ENCODE results near the gene TGFBR3L. TPM values are rescaled to one million over a fixed set of nuclear protein-coding genes. Genes with fewer than 3 reads are reported as not detected.

TGFBR3L gene
- total and polyA plus RNA-seq, 2 of the 13 experiments (the other 11 are each of a cell fraction or from before 2014, with no cell fraction given): 0.20 to 1.0 TPM

GRCh38 chr19:7919610-7920518 is 5.2 kb downstream of the TGFBR3L start, which contains the start of gene SNAPC2 (continued):
- peak; percentile 87; the same call in 1 of the 2 replicates for TF ChIP-seq ZNF772 (CRISPR knock-in tag; IDR thresholded peaks at IDR 0.05)
- TF ChIP-seq GABPA (IDR thresholded peaks at IDR 0.05; ENCODE audit: low read depth, low read length): no peak
- TF ChIP-seq GABPA (CRISPR knock-in tag; IDR thresholded peaks at IDR 0.05; ENCODE audit: low read depth): peak; percentile 72; the same call in 1 of the 2 replicates
- peak; percentile 92; the same call in 1 of the 2 replicates for TF ChIP-seq THAP9 (CRISPR knock-in tag; IDR thresholded peaks at IDR 0.05; ENCODE audit: borderline replicate concordance)
- TF ChIP-seq MZF1 (CRISPR knock-in tag; IDR thresholded peaks at IDR 0.05; ENCODE audit: borderline replicate concordance): no peak
- peak; percentile 65 for TF ChIP-seq MIER3 (CRISPR knock-in tag; IDR thresholded peaks at IDR 0.05; ENCODE audit: borderline replicate concordance)
- peak; percentile 55; the same call in 1 of the 2 replicates for TF ChIP-seq ZSCAN22 (CRISPR knock-in tag; IDR thresholded peaks at IDR 0.05)
- no peak for TF ChIP-seq ATF6 (CRISPR knock-in tag; conservative IDR thresholded peaks at IDR 0.05)
- no peak; the same call in 1 of the 2 replicates for TF ChIP-seq GZF1 (CRISPR knock-in tag; IDR thresholded peaks at IDR 0.05)
- peak; percentile 90 for TF ChIP-seq THAP11 (CRISPR knock-in tag; IDR thresholded peaks at IDR 0.05)
- TF ChIP-seq ZNF496 (CRISPR knock-in tag; IDR thresholded peaks at IDR 0.05; ENCODE audit: insufficient replicate concordance): no peak
- TF ChIP-seq ZFP90 (CRISPR knock-in tag; IDR thresholded peaks at IDR 0.05; ENCODE audit: borderline replicate concordance): peak; percentile 59; the same call in 1 of the 2 replicates
- no peak for TF ChIP-seq AKNA (CRISPR knock-in tag; IDR thresholded peaks at IDR 0.05; ENCODE audit: borderline replicate concordance)
- TF ChIP-seq ZNF367 (CRISPR knock-in tag; IDR thresholded peaks at IDR 0.05; ENCODE audit: borderline replicate concordance): no peak

All from HepG2 (cell line).